ENCODE data around the gene MTCH1. TPM values are rescaled to one million over a fixed set of nuclear protein-coding genes. Genes with fewer than 3 reads are reported as not detected.

MTCH1 gene
- total RNA-seq, 4 donors from 2014 or later = 185 to 242 (median 199) TPM

DNA sequence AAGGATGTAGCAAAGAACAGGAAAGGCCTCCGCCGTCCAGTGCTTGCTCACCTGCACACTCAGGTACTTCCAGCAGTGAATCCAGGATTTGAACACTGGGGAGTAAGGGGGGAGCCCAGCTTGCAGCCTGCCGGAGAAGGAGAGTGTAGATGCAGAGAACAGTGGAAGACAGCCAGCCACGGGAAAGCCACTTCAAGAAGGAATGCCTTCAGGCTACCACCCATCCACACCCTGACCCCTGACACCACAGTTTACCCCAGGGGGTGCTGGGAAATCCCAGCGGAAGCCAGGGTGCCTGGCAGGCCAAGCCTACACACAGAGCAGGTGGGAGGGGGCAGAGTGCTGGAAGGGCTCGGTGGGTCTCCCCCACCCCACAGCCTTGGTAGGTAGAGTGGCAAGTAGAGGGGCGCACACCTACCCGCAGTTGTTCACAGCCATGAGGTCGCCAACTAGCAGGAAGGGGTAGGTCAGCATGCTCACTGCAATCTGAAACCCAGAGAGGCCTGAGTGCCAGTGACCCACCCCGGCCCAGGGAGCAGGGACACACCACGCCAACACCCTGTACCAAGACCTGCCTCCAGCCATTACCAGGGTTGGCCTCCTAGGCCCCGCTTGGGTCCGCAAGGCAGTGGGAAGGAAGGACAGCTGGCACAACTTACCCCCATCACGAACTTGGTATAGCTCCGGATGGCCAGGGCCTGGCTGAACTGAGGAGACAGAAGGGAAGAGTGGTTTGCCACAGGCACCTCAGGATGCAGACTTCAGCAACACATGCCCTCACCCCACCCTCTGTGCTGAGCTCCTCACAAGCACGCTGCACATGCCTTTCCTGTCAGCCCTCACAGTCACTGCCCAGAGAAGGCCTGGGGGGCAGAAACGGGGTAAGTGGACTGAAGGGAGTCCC lies 15.8 kb downstream of the MTCH1 start:
- H3K4me3 ChIP-seq = no peak overlapping the region
- ATAC-seq = no peak
- H3K9me3 ChIP-seq = no peaks in the 10 kb centered on the region
- peaks cover 0 to 27% (median 0%) of the 10 kb centered on the region in 3 donors for H3K4me1 ChIP-seq
- TF ChIP-seq EP300 (IDR thresholded peaks at IDR 0.05) (no peak), POLR2AphosphoS5 (IDR thresholded peaks at IDR 0.05) (no peak), POLR2A (IDR thresholded peaks at IDR 0.05) (no peak)
- TF ChIP-seq, protein P1, sequence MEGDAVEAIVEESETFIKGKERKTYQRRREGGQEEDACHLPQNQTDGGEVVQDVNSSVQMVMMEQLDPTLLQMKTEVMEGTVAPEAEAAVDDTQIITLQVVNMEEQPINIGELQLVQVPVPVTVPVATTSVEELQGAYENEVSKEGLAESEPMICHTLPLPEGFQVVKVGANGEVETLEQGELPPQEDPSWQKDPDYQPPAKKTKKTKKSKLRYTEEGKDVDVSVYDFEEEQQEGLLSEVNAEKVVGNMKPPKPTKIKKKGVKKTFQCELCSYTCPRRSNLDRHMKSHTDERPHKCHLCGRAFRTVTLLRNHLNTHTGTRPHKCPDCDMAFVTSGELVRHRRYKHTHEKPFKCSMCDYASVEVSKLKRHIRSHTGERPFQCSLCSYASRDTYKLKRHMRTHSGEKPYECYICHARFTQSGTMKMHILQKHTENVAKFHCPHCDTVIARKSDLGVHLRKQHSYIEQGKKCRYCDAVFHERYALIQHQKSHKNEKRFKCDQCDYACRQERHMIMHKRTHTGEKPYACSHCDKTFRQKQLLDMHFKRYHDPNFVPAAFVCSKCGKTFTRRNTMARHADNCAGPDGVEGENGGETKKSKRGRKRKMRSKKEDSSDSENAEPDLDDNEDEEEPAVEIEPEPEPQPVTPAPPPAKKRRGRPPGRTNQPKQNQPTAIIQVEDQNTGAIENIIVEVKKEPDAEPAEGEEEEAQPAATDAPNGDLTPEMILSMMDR (IDR thresholded peaks at IDR 0.05) = no peak
- peak overlapping the region in 1 of 4 donors; percentile 10 for H3K27ac ChIP-seq
- 83 to 90% methylated on average over 2 to 3 of the region's 17 CpGs for WGBS, 2 donors (ENCODE audit: low coverage in 1 of 2)
- H3K36me3 ChIP-seq = peaks cover 0 to 90% of the 10 kb centered on the region in 2 donors
- no peaks in the 10 kb centered on the region for H3K27me3 ChIP-seq

DNA sequence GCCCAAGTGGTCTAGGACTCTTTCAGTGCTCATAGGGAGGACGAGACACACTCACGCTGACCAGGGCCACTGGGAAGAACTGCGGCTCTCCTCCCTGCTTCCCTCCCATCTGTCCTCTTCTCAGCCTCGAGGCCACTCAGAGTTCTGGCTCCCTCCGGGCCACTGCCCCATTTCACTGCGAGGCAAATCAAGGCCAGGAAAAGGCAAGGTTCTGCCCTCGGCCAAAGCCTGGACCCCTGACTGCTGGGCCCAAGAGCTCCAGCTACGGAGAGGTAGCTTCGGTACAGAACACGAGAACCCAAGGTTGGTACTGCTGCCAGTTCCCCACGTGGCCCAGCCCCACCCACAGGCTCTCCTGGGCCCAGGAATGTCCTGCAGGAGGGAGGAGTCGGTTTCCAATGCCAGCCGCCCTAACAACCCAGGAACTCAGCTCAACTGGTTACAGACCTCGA lies 16.7 kb downstream of the MTCH1 start:
- Histone ChIP-seq H3K27ac (peak overlapping the region in 1 of 4 donors; percentile 17), H3K4me1 (peaks cover 0 to 26% (median 0%) of the 10 kb centered on the region in 3 donors), H3K9me3 (no peaks in the 10 kb centered on the region), H3K4me3 (no peak overlapping the region), H3K36me3 (peaks cover 0 to 80% of the 10 kb centered on the region in 2 donors), H3K27me3 (no peaks in the 10 kb centered on the region)
- no peak for ATAC-seq
- TF ChIP-seq POLR2AphosphoS5 (IDR thresholded peaks at IDR 0.05) (no peak), EP300 (IDR thresholded peaks at IDR 0.05) (no peak), POLR2A (IDR thresholded peaks at IDR 0.05) (no peak)
- TF ChIP-seq, protein P1 (IDR thresholded peaks at IDR 0.05) = no peak
- WGBS, 2 donors (ENCODE audit: low coverage in 1 of 2) = 78% methylated on average over 1 of the region's 14 CpGs; no CpG with 5 or more reads in 1 of the 2 donors

DNA sequence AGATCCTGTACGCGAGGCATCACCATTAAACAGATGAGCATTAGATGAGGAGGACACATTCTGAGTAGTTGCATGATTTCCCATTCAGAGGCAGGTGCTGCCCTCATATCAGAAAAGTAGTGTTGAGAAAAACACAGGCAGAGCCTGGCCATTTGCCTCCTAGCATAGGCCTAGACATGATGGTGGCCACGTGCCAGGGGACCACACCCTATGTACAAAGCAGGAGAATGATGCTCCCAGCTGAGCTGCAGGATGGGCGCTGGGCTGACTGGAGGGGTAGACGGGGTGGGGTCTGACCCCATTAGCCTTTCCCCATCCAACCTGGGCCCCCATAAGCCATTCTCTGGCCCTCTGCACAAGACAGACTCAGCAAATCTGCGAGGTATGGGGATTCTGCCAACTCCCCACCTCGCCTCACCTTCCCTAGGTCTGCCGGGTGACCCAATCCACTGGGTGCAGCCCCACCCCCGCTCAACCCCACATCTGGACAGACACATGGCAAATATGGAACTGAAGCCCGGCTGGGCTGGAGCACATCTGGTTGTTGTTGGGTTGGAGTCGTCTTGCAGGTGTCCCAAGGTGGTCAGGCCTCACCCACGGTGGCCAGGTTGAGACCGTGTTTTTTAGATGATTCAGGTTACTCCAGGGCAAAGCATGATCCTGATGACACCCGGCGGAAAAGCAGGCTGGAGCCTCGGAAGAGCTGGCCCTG lies 17.6 kb downstream of the MTCH1 start:
- TF ChIP-seq POLR2AphosphoS5 (IDR thresholded peaks at IDR 0.05) = no peak
- no peak for TF ChIP-seq POLR2A (IDR thresholded peaks at IDR 0.05)
- TF ChIP-seq EP300 (IDR thresholded peaks at IDR 0.05) = no peak
- TF ChIP-seq, protein P1 (IDR thresholded peaks at IDR 0.05) = no peak
- peak overlapping the region in 2 of 4 donors; percentile 17 to 19 for H3K27ac ChIP-seq
- H3K36me3 ChIP-seq = peaks cover 0 to 72% of the 10 kb centered on the region in 2 donors
- H3K4me3 ChIP-seq = no peak overlapping the region
- H3K27me3 ChIP-seq = no peaks in the 10 kb centered on the region
- H3K9me3 ChIP-seq = no peaks in the 10 kb centered on the region
- H3K4me1 ChIP-seq = peaks cover 0 to 29% (median 0%) of the 10 kb centered on the region in 3 donors
- ATAC-seq = peak; percentile 52
- WGBS, 2 donors (ENCODE audit: low coverage in 1 of 2) = 37 to 76% methylated on average over 3 to 9 of the region's 16 CpGs

DNA sequence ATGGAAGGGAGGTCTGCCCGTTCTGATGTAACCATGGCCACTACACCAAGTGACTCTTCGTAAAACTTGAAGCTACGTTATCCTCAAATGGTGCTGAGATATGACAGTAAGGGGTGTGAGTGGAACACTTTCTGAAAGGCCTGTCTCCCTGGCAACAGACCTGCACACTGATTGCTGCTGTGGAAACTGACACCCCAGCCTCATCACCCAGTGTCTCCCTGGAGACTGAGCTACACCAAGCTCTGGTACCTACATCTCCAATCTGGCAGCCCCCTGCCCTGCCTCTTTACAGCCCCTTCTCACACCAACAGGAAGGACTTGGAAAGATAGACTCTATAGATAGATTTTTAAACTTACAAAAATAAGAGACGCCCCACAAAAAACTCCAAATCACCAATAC lies 18.2 kb downstream of the MTCH1 start:
- H3K9me3 ChIP-seq = no peaks in the 10 kb centered on the region
- H3K4me1 ChIP-seq = peaks cover 0 to 29% (median 0%) of the 10 kb centered on the region in 3 donors

More for the DNA sequence above, 18.2 kb downstream of the MTCH1 start:
- H3K27me3 ChIP-seq = no peaks in the 10 kb centered on the region
- TF ChIP-seq POLR2AphosphoS5 (IDR thresholded peaks at IDR 0.05) = no peak
- no peak for TF ChIP-seq EP300 (IDR thresholded peaks at IDR 0.05)
- TF ChIP-seq POLR2A (IDR thresholded peaks at IDR 0.05) = no peak
- TF ChIP-seq, protein P1 (IDR thresholded peaks at IDR 0.05) = no peak
- no peak overlapping the region for H3K4me3 ChIP-seq
- peaks cover 0 to 65% of the 10 kb centered on the region in 2 donors for H3K36me3 ChIP-seq
- H3K27ac ChIP-seq = peak overlapping the region in 1 of 4 donors; percentile 14
- ATAC-seq = no peak
- WGBS, 2 donors (ENCODE audit: low coverage in 1 of 2) = 52 to 100% methylated on average over 1 to 3 of the region's 4 CpGs
